ENCODE measurements around the gene PRDM8. TPM values are rescaled to one million over a fixed set of nuclear protein-coding genes. Genes with fewer than 3 reads are reported as not detected.
"Not testable (repeated sequence)": the region's sequence is repeated elsewhere in the genome, so short reads cannot be mapped to it uniquely, and the experiment has no call there.

The PRDM8 gene
- polyA plus RNA-seq, 1 donor from 2014 or later = 3.8 TPM

DNA sequence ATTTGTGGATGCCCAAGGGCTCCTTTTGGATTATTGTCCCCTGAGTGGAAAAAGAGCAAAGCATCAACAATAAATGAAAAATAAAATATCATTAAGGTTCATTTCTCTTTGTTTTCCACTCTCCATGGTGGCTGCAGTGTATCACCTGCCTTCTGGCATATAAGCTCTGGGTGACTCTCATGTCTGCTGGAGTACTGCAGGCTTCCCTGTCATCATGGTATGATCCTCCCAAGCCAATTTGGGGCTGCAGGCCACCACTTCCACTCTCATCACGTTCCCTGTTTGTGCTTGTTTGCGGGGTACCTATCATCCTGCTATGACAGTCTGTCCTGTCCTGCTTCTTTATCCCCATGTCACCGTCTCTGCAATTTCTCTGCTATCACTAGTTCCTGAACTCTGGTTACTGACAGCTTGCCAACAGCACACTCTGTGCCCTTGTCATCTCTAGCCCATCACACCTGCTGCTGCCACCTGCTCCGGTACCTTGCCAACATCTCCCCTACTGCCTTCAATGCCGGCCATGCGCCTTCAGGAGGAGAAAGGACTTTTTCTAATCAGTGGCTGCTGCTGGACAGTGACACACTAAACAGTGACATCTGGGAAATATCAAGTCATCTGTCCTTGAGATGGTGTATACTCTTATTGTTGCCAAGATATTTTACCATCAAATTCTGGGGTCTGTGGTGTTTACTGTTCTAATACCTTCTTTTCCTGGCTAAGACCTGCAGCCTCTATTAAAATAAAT lies 46.1 kb downstream of the PRDM8 start:
- Mint-ChIP-seq H3K9me3 (no peaks in the 10 kb centered on the region), H3K36me3 (no peaks in the 10 kb centered on the region), H3K4me1 (no peaks in the 10 kb centered on the region), H3K4me3 (peak overlapping the region in 1 of 4 donors; percentile 12), H3K27ac (no peak overlapping the region), H3K27me3 (peaks cover 19% of the 10 kb centered on the region)

GRCh38 chr4:80247484-80247883 lies 50.2 kb downstream of the PRDM8 start:
- not testable (repeated sequence) for H3K4me1 Mint-ChIP-seq, H3K27ac Mint-ChIP-seq, H3K36me3 Mint-ChIP-seq, H3K9me3 Mint-ChIP-seq, H3K4me3 Mint-ChIP-seq
- peaks cover 22% of the 10 kb centered on the region for H3K27me3 Mint-ChIP-seq

DNA sequence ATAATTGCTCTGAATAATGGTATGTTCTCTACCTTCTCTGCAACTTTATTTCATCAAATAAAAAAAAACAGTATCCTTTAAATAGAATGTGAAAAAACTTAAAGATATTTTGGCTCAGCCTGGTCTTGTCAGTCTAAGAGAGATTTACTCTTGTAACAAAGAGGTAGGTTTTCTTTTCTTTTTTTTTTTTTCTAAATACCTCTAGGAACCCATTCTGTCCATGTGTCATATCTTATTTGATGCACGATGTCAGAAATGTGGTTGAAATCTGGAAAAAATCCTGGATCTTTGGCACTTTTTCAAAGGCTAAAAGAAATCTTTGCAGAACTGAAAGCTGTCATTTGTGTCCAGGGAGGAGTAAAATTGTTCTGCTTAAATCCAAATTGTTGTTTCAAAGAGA lies 51.8 kb downstream of the PRDM8 start:
- Mint-ChIP-seq H3K36me3 (no peaks in the 10 kb centered on the region), H3K27me3 (peaks cover 20% of the 10 kb centered on the region), H3K27ac (no peak overlapping the region), H3K9me3 (peaks cover 0 to 1% (median 0%) of the 10 kb centered on the region in 3 donors), H3K4me1 (peaks cover 0 to 5% (median 0%) of the 10 kb centered on the region in 3 donors), H3K4me3 (no peak overlapping the region)

DNA sequence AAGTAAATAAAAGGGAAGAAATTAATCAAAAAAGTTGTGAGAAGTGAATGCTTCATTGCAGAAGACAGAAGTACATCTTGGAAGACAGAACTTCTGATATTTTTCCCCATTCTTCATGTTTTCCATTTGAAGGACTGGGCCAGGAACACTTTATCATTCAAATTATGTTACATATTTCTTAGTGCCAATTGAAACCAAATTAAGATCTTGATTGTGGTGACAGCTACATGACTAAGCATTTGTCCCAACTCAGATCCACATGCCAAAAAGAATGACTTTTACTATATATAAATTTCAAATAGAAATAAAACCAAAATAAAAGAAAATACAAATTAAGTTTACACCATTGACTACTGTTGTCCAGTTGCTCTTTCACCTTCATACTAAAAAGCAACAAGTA lies 55.1 kb downstream of the PRDM8 start:
- no peak overlapping the region for H3K27ac Mint-ChIP-seq
- H3K36me3 Mint-ChIP-seq = no peaks in the 10 kb centered on the region
- H3K4me3 Mint-ChIP-seq = no peak overlapping the region
- H3K4me1 Mint-ChIP-seq = peaks cover 0 to 5% (median 0%) of the 10 kb centered on the region in 3 donors
- H3K9me3 Mint-ChIP-seq = peaks cover 0 to 1% (median 0%) of the 10 kb centered on the region in 3 donors
- H3K27me3 Mint-ChIP-seq = peaks cover 7% of the 10 kb centered on the region

DNA sequence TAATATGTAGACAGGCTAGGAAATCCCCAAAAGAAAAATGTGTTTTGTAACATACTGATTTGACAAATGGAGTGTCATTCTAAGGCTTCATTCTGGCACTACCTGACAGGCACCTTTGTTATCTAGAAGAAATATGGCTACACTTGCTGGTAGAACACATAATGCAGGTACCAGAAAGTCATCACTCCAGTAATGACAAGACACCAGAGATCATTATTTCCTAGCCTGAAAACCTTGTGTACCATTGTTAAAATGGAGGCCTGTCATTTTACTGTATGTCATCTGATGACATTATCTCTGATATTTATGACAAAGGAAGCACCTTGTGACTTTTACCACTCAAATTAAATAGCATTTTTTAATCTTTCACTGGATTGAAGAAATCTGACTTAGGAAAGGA lies 55.6 kb downstream of the PRDM8 start:
- peaks cover 0 to 5% (median 0%) of the 10 kb centered on the region in 3 donors for H3K4me1 Mint-ChIP-seq
- H3K9me3 Mint-ChIP-seq = peaks cover 0 to 1% (median 0%) of the 10 kb centered on the region in 3 donors
- no peaks in the 10 kb centered on the region for H3K36me3 Mint-ChIP-seq
- no peak overlapping the region for H3K4me3 Mint-ChIP-seq
- H3K27me3 Mint-ChIP-seq = peaks cover 10% of the 10 kb centered on the region
- no peak overlapping the region for H3K27ac Mint-ChIP-seq

DNA sequence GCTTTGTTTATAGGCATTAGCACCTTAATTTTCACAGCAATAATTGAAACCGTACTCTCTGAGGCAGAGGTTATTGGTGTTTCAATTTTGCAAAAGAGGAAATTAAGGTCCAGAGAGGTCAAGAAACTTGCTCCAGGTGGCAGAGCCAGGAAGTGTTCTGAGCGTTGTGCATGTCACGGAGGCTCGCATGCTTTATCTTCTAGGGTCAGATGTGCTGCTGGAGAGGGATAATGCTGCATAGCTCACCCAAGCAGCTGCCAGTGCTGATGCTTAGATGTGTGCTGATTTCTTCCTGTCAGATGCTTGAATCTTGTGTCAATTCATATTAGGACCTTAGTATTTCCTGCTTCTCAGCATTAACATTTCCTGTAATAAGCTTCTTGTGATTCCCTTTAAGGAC lies 56.2 kb downstream of the PRDM8 start:
- Mint-ChIP-seq H3K27ac (no peak overlapping the region), H3K4me1 (peaks cover 0 to 5% (median 0%) of the 10 kb centered on the region in 3 donors), H3K4me3 (no peak overlapping the region), H3K36me3 (no peaks in the 10 kb centered on the region), H3K27me3 (peaks cover 10% of the 10 kb centered on the region), H3K9me3 (peaks cover 0 to 1% (median 0%) of the 10 kb centered on the region in 3 donors)

Other genes with a start within 250 kb of the PRDM8 start
- 67.8 TPM for gene ANTXR2, start 124.3 kb upstream of the PRDM8 start, polyA plus RNA-seq
- gene FGF5, start 69.2 kb downstream of the PRDM8 start, polyA plus RNA-seq = not detected
- gene CFAP299, start 138.2 kb downstream of the PRDM8 start, polyA plus RNA-seq = not detected